GM18511 (cell line): ENCODE measurements around the gene MTCL3.

ENCODE experiments used
- ATAC-seq: cut with Tn5 transposase; IDR thresholded peaks from one replicate; pipeline ENCODE4 v1.9.1; 2021; ENCODE audit warnings: mild to moderate bottlenecking, moderate library complexity; ENCODE audit not compliant: unreplicated experiment

The MTCL3 gene

GRCh38 chr6:127515794-127516661 lies 3.1 kb downstream of the MTCL3 start:
- ATAC-seq, result peak; percentile 78

- peak; percentile 23 for ATAC-seq
Measured at GRCh38 chr6:127515234-127515793, 3.8 kb downstream of the MTCL3 start.

DNA sequence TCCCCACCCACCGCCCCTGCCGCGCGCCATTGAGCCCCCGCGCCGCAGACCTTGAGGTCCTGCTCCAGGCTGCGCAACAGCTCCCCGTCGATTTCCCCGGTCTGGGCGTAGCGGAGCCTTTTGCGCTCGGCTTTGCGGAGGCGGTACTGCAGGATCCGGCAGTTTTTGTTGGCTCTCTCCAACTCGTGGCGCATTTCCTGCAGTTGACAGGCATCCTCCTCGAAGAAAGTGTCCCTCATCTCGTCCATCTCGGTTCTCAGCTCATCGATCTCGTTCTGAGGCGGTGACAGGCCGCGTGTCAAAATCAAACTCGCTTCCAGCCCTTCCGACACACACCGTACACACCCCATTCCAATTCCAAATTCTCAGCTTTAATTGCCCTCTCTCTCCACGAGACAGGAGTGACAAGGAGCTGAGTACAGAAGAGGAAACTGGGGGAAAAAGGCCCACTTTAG lies 4.3 kb downstream of the MTCL3 start:
- no peak for ATAC-seq

DNA sequence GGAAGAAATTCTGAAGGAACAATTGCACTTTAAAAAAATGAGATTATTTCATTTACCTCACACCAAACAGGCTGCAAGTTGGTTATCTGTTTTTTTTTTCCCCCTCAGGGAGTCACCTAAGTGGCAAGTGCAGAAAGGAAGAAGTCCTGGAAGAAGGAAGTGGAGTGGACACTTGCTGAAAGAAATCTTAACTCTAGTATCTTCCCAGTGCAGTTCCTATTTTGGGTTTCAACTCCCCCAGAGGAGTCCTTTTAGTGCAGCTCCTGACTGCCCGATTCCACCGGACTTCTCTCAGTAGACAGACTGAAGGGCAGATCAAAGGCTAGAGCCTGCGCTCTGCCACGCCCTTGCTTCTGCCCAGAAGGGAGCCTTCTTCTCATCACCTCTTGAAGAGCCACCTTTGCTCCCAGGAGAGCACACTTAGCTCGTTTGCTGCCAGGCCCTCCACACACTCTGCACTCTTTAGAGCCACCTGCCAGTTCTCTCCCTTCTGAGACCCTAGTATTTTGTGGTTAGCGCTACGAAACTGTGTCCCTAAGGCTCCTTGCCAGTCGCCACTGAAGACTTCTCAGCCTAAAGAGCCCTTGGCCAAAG lies 4.9 kb downstream of the MTCL3 start:
- ATAC-seq, result no peak

DNA sequence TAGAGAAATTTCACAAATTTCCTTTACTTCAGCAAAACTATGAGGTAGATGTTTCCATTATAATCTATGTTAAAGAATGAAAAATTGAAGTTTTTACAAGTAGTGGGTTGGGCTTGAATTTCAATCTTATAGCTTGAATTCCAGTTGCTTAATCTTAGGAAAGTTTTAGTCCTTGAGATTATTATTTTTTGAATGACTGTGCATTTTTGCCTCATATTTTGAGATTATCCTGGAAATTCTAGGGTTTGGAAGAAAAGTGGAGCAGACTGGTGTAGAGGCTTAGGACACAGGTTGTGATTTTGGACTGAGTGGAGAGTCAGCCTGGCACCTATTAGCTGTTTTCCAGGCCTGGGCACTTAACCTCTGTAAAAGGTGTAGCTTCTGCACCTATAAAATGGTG lies 5.7 kb downstream of the MTCL3 start:
- ATAC-seq, result no peak

DNA sequence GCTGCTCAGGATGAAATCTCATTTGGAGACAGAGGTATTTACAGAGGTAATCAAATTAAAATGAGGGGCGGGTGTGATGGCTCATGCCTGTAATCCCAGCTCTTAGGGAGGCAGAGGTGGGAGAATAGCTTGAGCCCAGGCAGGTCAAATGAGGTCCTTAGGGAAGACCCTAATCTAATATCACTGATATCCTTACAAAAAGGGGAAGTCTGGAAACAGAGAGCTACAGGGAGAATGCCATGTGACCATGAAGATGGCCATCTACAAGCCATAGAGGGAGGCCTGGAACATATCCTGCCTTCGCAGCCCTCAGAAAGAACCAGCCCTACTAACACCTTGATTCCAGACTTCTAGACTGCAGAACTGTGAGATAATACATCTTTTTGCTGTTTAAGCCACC lies 8.3 kb downstream of the MTCL3 start:
- ATAC-seq, result no peak

GRCh38 chr6:127506894-127507293 lies 12.2 kb downstream of the MTCL3 start:
- no peak for ATAC-seq

DNA sequence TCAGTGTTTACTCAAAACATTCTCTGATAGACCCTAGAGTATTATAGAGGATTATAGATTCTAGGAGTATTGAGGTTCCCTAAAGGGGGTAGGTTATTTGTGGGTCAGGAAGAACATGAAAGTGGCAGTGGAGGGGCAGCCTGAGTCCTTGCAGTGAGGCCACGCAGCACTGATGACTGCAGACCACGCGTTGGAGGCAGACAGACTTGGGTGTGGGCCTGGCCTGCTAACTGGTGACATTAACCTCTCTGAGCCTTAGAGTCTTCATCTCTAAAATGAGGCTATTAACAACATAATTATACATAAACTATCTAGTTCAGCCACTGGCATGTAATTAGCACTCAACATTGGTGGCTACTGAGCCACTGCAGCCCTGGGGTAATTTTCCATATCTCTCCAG lies 16.1 kb downstream of the MTCL3 start:
- no peak for ATAC-seq

DNA sequence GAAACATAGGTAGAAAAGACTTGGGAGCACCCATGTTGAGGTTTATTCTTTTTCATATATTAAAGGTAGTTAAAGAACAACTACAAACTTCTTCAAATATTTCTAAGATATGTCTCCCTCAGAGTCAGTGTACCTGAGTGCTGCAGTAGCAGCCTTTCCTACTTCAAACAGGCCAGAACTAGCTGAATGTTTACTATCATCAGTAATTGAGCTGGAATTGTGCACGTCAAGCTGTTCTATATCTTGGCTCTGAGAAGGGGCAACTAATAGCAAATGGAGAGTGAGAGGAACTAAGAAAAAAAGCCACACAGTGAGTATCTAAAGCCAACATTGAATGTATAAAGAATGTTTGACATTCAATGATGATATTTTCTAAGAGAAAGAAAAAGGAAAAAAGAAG lies 21.7 kb downstream of the MTCL3 start:
- ATAC-seq, result no peak

- no peak for ATAC-seq
Measured at GRCh38 chr6:127496471-127496870, 22.7 kb downstream of the MTCL3 start.

DNA sequence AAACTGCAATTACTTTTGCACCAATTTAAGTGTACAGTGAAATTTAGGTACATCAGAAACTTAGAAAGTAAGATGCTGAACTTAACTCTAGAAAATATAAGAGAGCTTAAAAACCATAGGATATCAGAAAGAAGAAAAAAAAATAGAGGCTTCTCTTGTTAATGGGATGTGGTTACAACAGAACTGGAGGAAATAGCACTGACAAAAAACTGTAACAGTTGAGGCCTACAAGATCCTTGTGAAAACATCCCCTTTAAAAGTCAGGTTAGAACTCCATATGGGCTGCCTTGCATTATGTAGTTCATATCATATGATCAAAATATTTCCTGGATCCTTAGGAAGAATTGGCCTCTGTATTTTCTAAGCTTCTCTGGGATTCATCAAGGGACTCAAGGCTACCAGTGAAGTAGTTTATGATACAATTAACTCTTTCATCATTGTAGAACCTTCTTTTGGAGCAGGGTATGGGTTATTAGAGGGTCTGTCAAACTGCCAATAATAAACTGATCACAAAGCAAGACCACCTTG lies 24.8 kb downstream of the MTCL3 start:
- ATAC-seq, result no peak

- ATAC-seq, result no peak
Measured at GRCh38 chr6:127489248-127489647, 29.9 kb downstream of the MTCL3 start.

DNA sequence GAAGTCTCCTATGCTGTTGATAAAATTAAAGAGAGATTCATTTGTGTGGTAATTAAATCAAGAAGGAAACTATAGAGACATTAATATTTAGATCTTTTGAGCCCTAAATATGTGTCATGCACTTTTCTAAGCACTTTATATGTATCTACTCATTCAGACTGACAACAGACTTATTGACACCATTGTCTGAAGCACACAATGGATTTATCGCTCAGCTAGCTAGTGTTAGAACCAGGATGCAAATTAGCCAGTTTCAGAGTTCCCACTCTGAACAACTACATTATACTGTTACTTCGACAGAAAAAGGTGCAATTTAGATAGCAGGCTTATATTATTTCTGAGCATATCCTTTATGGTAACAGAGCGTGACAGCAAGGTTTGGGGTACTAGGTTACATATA lies 32.2 kb downstream of the MTCL3 start:
- no peak for ATAC-seq

DNA sequence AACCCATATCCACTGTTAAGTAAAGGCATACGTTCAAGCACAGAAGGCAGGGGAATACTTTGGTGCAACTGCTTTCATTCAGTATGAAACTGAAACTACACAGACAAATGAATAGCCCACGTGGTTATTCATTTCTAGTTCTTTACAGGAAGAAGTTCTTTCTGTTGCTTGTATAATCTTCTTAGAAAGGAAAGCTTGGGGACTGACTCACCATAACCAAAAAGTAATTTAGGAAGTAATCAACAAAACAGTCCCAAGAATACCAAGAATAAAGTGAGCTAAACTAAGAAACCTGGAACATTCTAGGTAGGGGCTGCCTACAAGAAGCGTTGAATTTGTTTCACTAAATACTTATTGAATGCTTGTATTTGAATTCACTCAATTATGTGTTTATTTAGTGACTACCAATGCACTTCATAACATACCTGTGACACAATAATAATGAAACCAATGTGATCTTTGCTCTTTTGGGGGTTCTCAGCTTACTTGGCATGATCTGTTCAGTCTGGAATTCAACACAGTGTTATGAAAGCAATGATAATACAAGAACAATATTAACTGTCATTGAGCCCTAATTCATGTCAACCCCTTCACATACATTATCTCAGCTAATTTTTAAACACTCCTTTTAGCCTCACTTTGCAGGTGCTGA lies 34.8 kb downstream of the MTCL3 start:
- peak; percentile 99 for ATAC-seq

GRCh38 chr6:127483399-127484055 lies 35.6 kb downstream of the MTCL3 start:
- peak; percentile 24 for ATAC-seq

DNA sequence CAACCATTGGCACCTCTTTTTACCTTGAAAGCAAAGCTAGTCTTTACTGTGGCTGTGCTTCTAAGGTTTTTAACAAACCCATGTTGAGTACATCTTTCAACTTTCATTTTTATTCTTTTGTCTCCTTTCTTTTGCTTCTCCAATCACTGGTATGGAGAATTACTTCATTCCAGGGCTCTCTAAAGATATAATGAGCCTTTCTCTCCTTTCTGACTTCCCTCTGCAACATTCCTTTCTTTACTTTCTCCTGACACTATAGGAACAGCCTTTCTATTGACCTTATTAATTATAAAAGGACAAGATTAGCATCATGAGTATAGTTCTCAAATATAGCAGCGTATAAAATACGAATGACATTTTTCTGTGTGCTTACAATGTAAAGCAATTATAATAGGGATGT lies 36.8 kb downstream of the MTCL3 start:
- no peak for ATAC-seq

DNA sequence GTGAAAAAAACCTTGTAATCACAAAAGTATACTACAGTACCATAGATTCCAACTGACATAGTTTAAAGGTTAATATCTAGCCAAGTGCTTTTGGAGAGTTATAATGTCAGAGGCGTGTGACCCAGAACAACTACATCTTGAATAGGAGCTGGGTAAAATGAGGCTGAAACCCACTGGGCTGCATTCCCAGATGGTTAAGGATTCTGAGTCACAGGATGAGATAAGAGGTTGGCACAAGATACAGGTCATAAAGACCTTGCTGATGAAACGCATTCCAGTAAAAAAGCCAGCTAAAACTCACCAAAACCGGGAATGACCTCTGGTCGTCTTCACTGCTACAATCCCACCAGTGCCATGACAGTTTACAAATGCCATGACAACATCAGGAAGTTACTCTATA lies 37.5 kb downstream of the MTCL3 start:
- ATAC-seq, result no peak

DNA sequence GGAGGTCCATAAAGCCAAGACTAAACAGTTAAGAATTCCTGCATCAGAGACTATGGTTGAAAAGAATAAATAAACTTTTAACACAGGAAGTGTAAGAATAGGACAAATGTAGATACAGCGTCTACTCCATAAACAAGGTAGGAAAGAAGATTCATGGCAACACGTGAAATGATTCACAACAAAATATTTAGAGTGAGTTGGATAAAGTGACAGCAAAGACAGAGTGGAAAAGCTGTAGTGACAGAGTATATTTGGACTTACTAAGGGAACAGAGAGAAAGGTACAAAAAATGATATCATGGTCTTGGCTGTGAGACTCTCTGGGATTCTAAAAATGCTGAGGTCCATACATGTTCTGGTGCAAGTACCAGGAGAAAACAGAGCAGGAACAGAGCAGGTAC lies 38.0 kb downstream of the MTCL3 start:
- ATAC-seq, result no peak

GRCh38 chr6:127477658-127478057 lies 41.5 kb downstream of the MTCL3 start:
- no peak for ATAC-seq

DNA sequence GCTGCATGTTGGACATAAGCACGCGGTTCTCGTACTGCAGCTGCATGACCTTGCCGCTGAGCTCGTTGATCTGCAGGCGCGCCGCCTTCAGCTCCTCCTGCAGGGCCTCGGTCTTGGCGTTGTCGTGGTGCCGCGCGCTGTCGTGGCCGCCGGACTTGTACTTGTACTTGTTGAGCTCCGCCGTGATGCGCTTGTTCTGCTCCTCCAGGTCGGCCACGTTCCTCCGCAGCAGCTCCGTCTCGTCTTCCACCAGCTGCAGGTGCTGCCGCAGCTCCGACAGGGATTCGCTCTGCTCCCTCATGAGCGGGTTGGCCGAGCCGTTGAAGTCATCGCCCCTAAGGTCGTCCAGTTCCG lies 43.3 kb downstream of the MTCL3 start:
- ATAC-seq, result no peak
